ENCODE data around the gene MED19. TPM values are rescaled to one million over a fixed set of nuclear protein-coding genes. Genes with fewer than 3 reads are reported as not detected.

MED19 gene
- polyA plus RNA-seq, 3 donors = 7.1 to 11.3 (median 9.2) TPM

DNA sequence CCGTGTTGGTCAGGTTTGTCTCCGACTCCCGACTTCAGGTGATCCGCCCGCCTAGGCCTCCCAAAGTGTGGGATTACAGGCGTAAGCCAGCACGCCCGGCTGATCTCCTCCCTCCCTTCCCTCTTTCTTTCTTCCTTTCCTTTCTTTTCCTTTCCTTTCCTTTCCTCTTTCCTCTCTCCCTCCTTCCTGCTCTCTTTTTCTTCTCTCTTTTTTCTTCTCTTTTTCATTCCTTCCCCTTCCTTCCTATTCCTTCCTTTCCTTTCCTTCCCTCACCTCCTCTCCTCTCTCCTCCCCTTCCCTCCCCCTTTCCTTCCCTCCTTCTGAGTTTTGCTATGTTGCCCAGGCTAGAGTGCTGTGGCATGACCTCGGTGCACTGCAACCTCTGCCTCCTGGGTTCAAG is 48.0 kb downstream of the MED19 start:
- Histone ChIP-seq H3K9ac (ENCODE audit: insufficient read depth, low read length, poor library complexity, severe bottlenecking) (no peak overlapping the region), H2AFZ (ENCODE audit: insufficient read depth, low read depth, low read length, poor library complexity, severe bottlenecking) (no peak overlapping the region), H3K27ac (ENCODE audit: low read depth in 1 of 2, low read length in 2 of 2) (no peak overlapping the region), H3K27me3 (ENCODE audit: control insufficient read depth in 2 of 2, insufficient read depth in 2 of 2, low read length in 2 of 2) (no peaks in the 10 kb centered on the region), H3K4me2 (replicated peaks; ENCODE audit: extremely low read depth, low read length, poor library complexity, severe bottlenecking) (no peak overlapping the region), H3K4me3 (replicated peaks in 1 of 3; ENCODE audit: low read depth in 2 of 3, low read length in 3 of 3) (no peak overlapping the region), H3K9me3 (replicated peaks in 1 of 2; ENCODE audit: control insufficient read depth in 1 of 2, insufficient read depth in 1 of 2, low read length in 2 of 2) (no peaks in the 10 kb centered on the region), H3K79me2 (ENCODE audit: insufficient read depth, low read length) (peaks cover 34% of the 10 kb centered on the region), H4K20me1 (ENCODE audit: insufficient read depth, low read length) (peaks cover 13% of the 10 kb centered on the region), H3K36me3 (replicated peaks in 1 of 2; ENCODE audit: control insufficient read depth in 1 of 2, insufficient read depth in 2 of 2, low read length in 2 of 2) (peaks cover 33 to 39% of the 10 kb centered on the region in 2 donors), H3K4me1 (ENCODE audit: control insufficient read depth in 1 of 2, insufficient read depth in 2 of 2, low read length in 2 of 2) (peaks cover 15 to 19% of the 10 kb centered on the region in 2 donors)
- no peak overlapping the region for H3K4me3 Mint-ChIP-seq
- H3K4me1 Mint-ChIP-seq = peaks cover 14% of the 10 kb centered on the region
- H3K27ac Mint-ChIP-seq = no peak overlapping the region
- 100% methylated on average over 4 of the region's 9 CpGs for WGBS (ENCODE audit: insufficient coverage)
- intact Hi-C loops (cut with micrococcal nuclease) = loop anchor here in 1 of 2 donors (10.0 kb wide), 1 partner anchor 911 kb away; the partner anchor contains the start of genes LPXN and ZFP91
- TF ChIP-seq, protein P1, sequence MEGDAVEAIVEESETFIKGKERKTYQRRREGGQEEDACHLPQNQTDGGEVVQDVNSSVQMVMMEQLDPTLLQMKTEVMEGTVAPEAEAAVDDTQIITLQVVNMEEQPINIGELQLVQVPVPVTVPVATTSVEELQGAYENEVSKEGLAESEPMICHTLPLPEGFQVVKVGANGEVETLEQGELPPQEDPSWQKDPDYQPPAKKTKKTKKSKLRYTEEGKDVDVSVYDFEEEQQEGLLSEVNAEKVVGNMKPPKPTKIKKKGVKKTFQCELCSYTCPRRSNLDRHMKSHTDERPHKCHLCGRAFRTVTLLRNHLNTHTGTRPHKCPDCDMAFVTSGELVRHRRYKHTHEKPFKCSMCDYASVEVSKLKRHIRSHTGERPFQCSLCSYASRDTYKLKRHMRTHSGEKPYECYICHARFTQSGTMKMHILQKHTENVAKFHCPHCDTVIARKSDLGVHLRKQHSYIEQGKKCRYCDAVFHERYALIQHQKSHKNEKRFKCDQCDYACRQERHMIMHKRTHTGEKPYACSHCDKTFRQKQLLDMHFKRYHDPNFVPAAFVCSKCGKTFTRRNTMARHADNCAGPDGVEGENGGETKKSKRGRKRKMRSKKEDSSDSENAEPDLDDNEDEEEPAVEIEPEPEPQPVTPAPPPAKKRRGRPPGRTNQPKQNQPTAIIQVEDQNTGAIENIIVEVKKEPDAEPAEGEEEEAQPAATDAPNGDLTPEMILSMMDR (IDR thresholded peaks at IDR 0.05) = no peak
- no peaks in the 10 kb centered on the region for H3K27me3 Mint-ChIP-seq (ENCODE audit: low read depth in 3 of 3)
- H3K9me3 Mint-ChIP-seq = peaks cover 0 to 2% (median 0%) of the 10 kb centered on the region in 7 donors
- DNase-seq = no peak
- H3K36me3 Mint-ChIP-seq = peaks cover 35 to 45% of the 10 kb centered on the region in 2 donors

DNA sequence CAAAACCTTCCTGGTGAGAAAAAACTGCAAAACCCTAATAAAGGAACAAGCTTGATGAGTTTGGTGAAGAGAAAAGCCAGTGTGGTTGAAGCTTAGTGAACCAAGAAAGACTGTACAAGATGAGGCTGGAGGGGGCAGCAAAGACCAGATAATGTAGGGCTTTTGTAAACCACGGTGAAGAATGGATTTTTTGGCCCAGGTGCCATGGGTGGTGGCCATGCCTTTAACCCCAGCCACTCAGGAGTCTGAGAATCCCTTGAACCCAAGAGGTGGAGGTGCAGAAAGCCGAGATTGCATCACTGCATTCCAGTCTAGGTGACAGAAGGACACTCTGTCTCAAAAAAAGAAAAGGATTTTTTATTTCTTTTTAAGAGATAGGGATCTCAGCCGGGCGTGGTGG is 49.1 kb downstream of the MED19 start:
- Mint-ChIP-seq H3K9me3 (peaks cover 0 to 2% (median 0%) of the 10 kb centered on the region in 7 donors), H3K4me3 (no peak overlapping the region), H3K27me3 (ENCODE audit: low read depth in 3 of 3) (no peaks in the 10 kb centered on the region), H3K27ac (peak overlapping the region in 1 of 7 donors; percentile 1), H3K36me3 (peaks cover 35 to 45% of the 10 kb centered on the region in 2 donors), H3K4me1 (peaks cover 16% of the 10 kb centered on the region)
- peaks cover 33 to 39% of the 10 kb centered on the region in 2 donors for H3K36me3 ChIP-seq (replicated peaks in 1 of 2; ENCODE audit: control insufficient read depth in 1 of 2, insufficient read depth in 2 of 2, low read length in 2 of 2)
- peaks cover 18 to 23% of the 10 kb centered on the region in 2 donors for H3K4me1 ChIP-seq (ENCODE audit: control insufficient read depth in 1 of 2, insufficient read depth in 2 of 2, low read length in 2 of 2)
- H2AFZ ChIP-seq (ENCODE audit: insufficient read depth, low read depth, low read length, poor library complexity, severe bottlenecking) = no peak overlapping the region
- intact Hi-C loops (cut with micrococcal nuclease) = loop anchor here in 1 of 2 donors (10.0 kb wide), 1 partner anchor 912 kb away; the partner anchor contains the start of genes LPXN and ZFP91
- H3K27ac ChIP-seq (ENCODE audit: low read depth in 1 of 2, low read length in 2 of 2) = no peak overlapping the region
- peaks cover 35% of the 10 kb centered on the region for H3K79me2 ChIP-seq (ENCODE audit: insufficient read depth, low read length)
- H3K9me3 ChIP-seq (replicated peaks in 1 of 2; ENCODE audit: control insufficient read depth in 1 of 2, insufficient read depth in 1 of 2, low read length in 2 of 2) = no peaks in the 10 kb centered on the region
- no peak for DNase-seq
- H3K4me2 ChIP-seq (replicated peaks; ENCODE audit: extremely low read depth, low read length, poor library complexity, severe bottlenecking) = no peak overlapping the region
- WGBS (ENCODE audit: insufficient coverage) = 0% methylated on average over 1 of the region's 4 CpGs
- no peaks in the 10 kb centered on the region for H3K27me3 ChIP-seq (ENCODE audit: control insufficient read depth in 2 of 2, insufficient read depth in 2 of 2, low read length in 2 of 2)
- H3K9ac ChIP-seq (ENCODE audit: insufficient read depth, low read length, poor library complexity, severe bottlenecking) = no peak overlapping the region
- H4K20me1 ChIP-seq (ENCODE audit: insufficient read depth, low read length) = peaks cover 14% of the 10 kb centered on the region
- TF ChIP-seq, protein P1 (IDR thresholded peaks at IDR 0.05) = no peak
- no peak overlapping the region for H3K4me3 ChIP-seq (replicated peaks in 1 of 3; ENCODE audit: low read depth in 2 of 3, low read length in 3 of 3)

Measured in CD14-positive monocyte (primary cell).